DMS114 treated with DMSO at 0.1 percent for 48 hours (cell line): Measurements from ENCODE around the gene CCDC179.
A peak's percentile ranks its signal among the peaks of the same experiment; 100 is the strongest.

Experiments used
- DNase-seq: peaks from one replicate; lab custom pipeline; 2025; ENCODE audit not compliant: unreplicated experiment; lab: John Stamatoyannopoulos, UW

Gene CCDC179

DNA sequence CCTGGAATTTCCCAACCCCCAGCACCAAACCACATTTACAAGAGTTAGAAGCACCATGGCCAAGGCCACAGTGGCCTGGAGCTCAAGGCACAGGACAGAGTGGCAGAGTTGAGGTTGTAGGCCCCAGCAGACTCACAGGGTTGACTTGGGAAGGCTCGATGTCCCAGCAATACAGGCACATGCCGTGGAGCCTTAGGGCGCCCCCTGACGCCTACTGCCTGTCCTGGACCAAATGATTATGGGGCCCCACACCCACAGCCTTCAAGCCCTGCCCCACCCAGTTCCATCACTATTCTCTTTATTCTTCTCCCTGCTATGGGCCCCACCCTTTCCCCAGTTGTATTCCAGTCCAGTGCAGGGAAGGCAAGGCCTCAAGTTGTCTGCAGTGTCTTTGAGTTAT, at the start of gene CCDC179:
Gene CCDC179 (minus strand): TSS at position 234 of the 400 bp plus-strand sequence. CDS start 53 bp downstream, at position 181.
- DNase-seq: no peak

GRCh38 chr11:22903782-22904181, 43.5 kb upstream of the CCDC179 start:
- no peak for DNase-seq

- DNase-seq: no peak
Observed at GRCh38 chr11:22901603-22902002, 41.3 kb upstream of the CCDC179 start.

DNA sequence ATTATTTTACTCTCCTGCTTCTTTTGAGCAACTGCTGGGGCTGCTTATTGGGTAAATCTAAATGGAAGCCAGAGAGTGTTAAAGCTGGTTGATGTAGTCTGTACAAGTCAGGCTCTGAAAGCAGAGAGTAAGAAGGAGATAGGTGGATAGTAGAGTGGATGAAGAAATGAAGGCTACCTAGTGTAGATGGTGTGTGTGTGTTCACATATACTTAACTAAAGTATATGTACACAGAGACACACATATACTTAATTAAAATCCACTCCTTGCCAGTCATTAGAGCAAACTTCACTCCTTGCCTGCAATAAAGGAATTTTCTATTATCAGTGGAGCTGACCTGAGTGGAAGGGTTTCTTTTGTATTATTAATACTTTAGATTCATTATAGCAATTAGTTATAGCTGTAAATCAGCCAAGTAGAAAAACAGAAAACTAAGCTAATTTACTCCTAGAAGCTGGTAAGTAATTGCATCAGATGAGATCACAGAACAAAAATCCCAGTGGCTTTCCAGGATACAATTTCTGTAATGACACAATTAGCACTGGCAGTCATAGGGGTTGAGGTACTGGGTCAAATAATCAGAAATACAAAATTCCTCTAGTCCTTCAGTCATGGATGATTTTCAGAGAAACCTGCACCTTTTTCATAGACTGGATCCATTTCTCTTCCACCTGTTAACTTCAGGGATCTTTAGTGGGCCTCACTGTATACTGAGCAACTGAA, 40.7 kb upstream of the CCDC179 start:
- DNase-seq: no peak

- DNase-seq: no peak
Observed at GRCh38 chr11:22898036-22898435, 37.8 kb upstream of the CCDC179 start.

- no peak for DNase-seq
Observed at GRCh38 chr11:22890227-22890626, 30.0 kb upstream of the CCDC179 start.

DNA sequence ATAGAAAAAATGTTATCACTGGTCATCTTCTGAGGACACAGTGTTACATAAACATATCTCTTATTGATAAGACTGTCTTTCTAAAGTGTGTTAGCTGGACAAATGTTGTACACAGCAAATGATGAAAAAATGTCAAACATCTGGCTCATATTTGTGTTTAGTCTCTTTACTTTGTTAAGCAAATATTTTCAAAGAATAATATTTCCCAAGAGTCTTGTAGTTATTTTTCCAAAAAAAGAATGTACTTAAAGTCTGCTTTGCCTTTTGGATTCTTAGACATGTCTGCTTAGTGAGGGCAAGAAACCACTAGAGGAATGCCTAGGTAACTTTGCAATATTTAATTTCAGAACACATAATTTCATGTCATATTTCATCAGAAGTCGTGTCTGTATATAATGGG, 23.9 kb upstream of the CCDC179 start:
- no peak for DNase-seq

- DNase-seq: no peak
Observed at GRCh38 chr11:22879630-22880029, 19.4 kb upstream of the CCDC179 start.

- DNase-seq: no peak
Observed at GRCh38 chr11:22878604-22879003, 18.3 kb upstream of the CCDC179 start.

- DNase-seq: no peak
Observed at GRCh38 chr11:22878039-22878438, 17.8 kb upstream of the CCDC179 start.

DNA sequence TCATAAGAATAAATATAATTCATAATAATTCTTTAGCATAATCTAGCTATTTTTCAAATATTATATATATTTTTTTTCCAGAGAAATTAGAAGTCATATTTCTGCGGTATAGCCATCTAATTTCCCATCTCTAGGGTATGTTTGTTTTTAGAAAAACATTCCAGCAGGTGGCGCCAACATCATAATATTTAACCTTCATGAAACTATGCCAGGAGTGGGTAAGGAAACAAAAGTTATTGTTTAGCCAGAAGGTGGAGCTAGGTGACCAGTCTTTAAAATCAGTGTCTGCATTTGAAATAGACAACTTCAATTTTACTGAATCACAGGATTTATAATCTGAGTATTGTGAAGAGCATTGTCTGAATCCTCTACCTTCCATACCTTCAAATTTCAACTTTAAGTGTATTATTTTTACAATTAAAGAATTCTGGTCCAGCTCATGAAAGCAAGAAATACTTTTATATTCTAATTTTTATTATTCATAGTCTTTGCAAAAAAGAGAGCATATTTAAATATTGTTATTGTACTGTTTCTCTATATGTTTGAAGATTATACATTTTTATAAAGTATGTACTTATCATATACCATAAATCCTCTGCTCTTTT, 15.7 kb upstream of the CCDC179 start:
- peak; percentile 67 for DNase-seq

DNA sequence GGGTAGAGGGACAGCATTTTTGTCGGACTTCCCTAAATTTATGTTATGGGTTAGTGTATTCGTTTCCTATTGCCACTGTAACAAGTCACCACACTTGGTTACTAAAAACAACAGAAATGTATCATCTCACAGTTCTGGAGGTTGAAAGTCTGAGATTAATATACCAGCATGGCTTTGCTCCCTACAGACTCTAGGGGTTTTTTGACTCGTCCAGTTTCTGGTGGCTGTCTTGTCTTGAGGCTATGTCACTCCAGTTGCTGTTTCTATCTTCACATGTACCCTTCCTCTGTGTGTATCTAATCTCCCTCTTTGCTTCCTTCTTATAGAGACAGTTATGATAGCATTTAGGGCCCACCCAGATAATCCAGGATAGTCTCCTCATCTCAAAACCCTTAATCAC, 9.1 kb upstream of the CCDC179 start:
- DNase-seq: no peak

GRCh38 chr11:22859756-22860155, 518 bp downstream of the CCDC179 start:
- DNase-seq: no peak

DNA sequence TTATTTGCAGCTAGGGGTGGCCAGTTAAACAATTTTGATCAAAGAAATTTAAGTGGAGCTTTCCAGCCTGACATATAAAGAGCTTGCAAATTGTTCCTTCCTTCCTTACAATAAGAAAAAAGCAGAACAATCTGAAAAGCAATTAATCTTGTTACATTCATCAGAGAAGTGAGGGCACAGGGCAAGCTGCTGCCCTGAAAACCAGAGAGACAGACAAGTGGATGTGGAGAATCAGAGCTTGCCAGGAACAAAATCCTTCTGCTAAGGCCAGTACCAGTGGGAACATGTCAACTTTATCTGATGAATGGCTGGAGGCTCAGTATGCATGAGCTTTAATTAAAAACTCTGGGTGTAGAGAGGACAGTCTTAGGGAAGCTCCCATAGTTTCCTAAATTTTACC, 8.8 kb downstream of the CCDC179 start:
- no peak for DNase-seq

- no peak for DNase-seq
Observed at GRCh38 chr11:22846726-22847125, 13.5 kb downstream of the CCDC179 start.

GRCh38 chr11:22832315-22833015, 27.8 kb downstream of the CCDC179 start:
- DNase-seq: no peak

DNA sequence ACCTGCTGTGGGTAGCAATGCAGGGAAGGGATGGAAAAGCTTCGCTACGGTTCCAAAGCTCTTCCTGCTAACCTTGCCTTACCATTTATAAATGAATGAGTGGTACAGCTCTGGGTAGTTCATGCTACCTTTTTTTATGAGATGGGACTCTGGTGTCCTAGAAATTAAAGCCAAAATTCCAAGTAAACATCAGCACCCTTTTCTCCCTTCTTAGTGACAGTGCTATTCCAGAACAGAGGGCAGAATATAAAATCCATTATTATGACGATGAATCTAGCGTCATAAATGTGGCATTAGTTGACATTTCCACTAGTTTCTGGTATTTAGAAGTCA, 30.2 kb downstream of the CCDC179 start:
- DNase-seq: no peak

- DNase-seq: no peak
Observed at GRCh38 chr11:22829231-22830081, 30.8 kb downstream of the CCDC179 start, which contains the start of gene SVIP. Gene SVIP (minus strand): TSS chr11:22829801. CDS start chr11:22829748, 53 bp downstream.

DNA sequence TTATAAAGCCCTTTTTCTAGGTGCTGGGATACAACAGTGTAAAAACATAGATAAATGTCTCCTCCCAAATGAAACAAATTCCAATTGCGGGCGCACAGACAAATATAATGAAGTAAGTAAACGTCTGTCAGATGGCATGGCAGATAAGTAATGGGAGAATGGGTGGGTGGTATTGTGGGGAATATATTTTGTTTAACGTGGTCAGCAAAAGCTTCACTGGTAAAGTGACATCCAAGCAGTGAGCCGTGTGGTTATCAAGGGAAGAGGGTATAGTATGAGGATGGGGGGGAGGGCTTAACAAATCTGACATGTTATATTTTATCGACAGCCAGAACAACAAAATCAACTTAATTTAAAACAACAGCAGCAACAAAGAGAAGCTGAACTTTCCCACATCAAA, 31.9 kb downstream of the CCDC179 start:
- no peak for DNase-seq

DNA sequence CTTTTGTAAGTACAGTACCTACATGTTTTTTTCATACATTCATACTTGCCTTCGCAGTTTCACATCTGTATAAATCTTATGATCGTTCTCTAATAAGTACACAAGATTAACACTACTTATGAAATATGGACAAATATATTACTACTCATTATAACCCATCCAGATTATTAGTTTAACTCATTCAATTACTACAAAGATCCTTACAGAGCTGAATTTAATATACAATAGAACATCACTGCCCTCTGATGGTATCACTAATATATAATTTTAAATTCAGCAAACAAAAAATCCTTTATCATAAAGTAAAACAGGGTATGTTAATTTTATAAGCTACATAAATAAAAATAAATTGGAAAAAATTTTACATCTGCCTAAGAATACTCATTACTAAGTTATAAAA, 38.1 kb downstream of the CCDC179 start:
- DNase-seq: no peak

GRCh38 chr11:22809893-22810292, 50.4 kb downstream of the CCDC179 start:
- DNase-seq: no peak
